ENCODE results near the gene HEG1. TPM values are rescaled to one million over a fixed set of nuclear protein-coding genes. Genes with fewer than 3 reads are reported as not detected.

HEG1 gene
- total and polyA plus RNA-seq, 11 donors, result 23.7 to 211 (median 111) TPM

GRCh38 chr3:124952282-124952855, 103.4 kb downstream of the HEG1 start:
- no peaks in the 10 kb centered on the region for H3K4me1 ChIP-seq
- no peak overlapping the region for H3K4me3 ChIP-seq
- DNase-seq (no peak), ATAC-seq (no peak)
- TF ChIP-seq POLR2A (IDR thresholded peaks at IDR 0.05) (no peak), CTCF (IDR thresholded peaks at IDR 0.05) (no peak)
- no peaks in the 10 kb centered on the region for H3K27me3 ChIP-seq
- H3K36me3 ChIP-seq, result no peaks in the 10 kb centered on the region
- H3K9me3 ChIP-seq, result peaks cover 0 to 5% (median 0%) of the 10 kb centered on the region in 12 donors
- WGBS, 4 donors, result 75 to 84% (median 81%) methylated on average over 5 of the region's 5 CpGs
- intact Hi-C loops (cut with DNase I), result no loop called here
- H3K27ac ChIP-seq, result no peak overlapping the region

- TF ChIP-seq CTCF (IDR thresholded peaks at IDR 0.05), result no peak
- no peak for DNase-seq
- Histone ChIP-seq H3K27me3 (no peaks in the 10 kb centered on the region), H3K27ac (no peak overlapping the region), H3K4me3 (no peak overlapping the region), H3K36me3 (no peaks in the 10 kb centered on the region), H3K9me3 (peaks cover 0 to 5% (median 0%) of the 10 kb centered on the region in 12 donors), H3K4me1 (no peaks in the 10 kb centered on the region)
- 91 to 95% (median 92%) methylated on average over 8 of the region's 8 CpGs for WGBS, 4 donors
- no peak for ATAC-seq
- intact Hi-C loops (cut with DNase I), result no loop called here
These were observed 104.1 kb downstream of the HEG1 start for GRCh38 chr3:124951511-124952281.

- DNase-seq, result no peak
- Histone ChIP-seq H3K9me3 (no peaks in the 10 kb centered on the region), H3K36me3 (no peaks in the 10 kb centered on the region), H3K4me1 (no peaks in the 10 kb centered on the region), H3K27me3 (no peaks in the 10 kb centered on the region), H3K4me3 (no peak overlapping the region), H3K27ac (no peak overlapping the region)
- 90 to 92% (median 91%) methylated on average over 3 of the region's 3 CpGs for WGBS, 4 donors
- no peak for TF ChIP-seq CTCF (IDR thresholded peaks at IDR 0.05)
- TF ChIP-seq POLR2A (IDR thresholded peaks at IDR 0.05), result no peak
- intact Hi-C loops (cut with DNase I), result no loop called here
- no peak for ATAC-seq
These were observed 105.8 kb downstream of the HEG1 start for GRCh38 chr3:124950026-124950425.

- Histone ChIP-seq H3K4me3 (no peak overlapping the region), H3K27ac (no peak overlapping the region), H3K4me1 (no peaks in the 10 kb centered on the region), H3K9me3 (no peaks in the 10 kb centered on the region), H3K27me3 (peaks cover 0 to 5% (median 0%) of the 10 kb centered on the region in 9 donors), H3K36me3 (no peaks in the 10 kb centered on the region)
- intact Hi-C loops (cut with DNase I), result no loop called here
- ATAC-seq (no peak), DNase-seq (no peak)
- TF ChIP-seq CTCF (IDR thresholded peaks at IDR 0.05) (no peak), POLR2A (IDR thresholded peaks at IDR 0.05) (no peak)
- WGBS, 4 donors, result 84 to 94% (median 87%) methylated on average over 2 of the region's 2 CpGs
These were observed 113.2 kb downstream of the HEG1 start for GRCh38 chr3:124942613-124943012.

Data from heart left ventricle (tissue), 16 donors.